IMR-90 (cell line): ENCODE data around the gene WEE1. TPM values are rescaled to one million over a fixed set of nuclear protein-coding genes. Genes with fewer than 3 reads are reported as not detected.

ENCODE experiments used
- POLR2A ChIP-seq: IDR thresholded peaks from 2 replicates; pipeline ENCODE4 v1.6.1; 2012; ENCODE audit warnings: mild to moderate bottlenecking, low read depth, low read length
- RAD21 ChIP-seq: IDR thresholded peaks from 2 replicates; pipeline ENCODE4 v1.6.1; 2012; ENCODE audit warnings: low read length, improper control_type of control experiment
- polyA plus RNA-seq, 3 experiments: library from polyadenylated mRNA; depleted of rRNA; stranded (reverse); fragments of >200 nt; gene quantifications; 2 replicates each; pipeline ENCODE4 v1.2.3, GENCODE V29; 2012; ENCODE audit warnings: low replicate concordance in 1 of 3
- total RNA-seq: library from RNA; depleted of rRNA; stranded (reverse); fragments of >200 nt; gene quantifications from 2 replicates; pipeline ENCODE4 v1.2.3, GENCODE V29; 2012
- TF ChIP-seq, protein P1 (sequence below): conservative IDR thresholded peaks from 2 replicates; pipeline ENCODE4 v1.5.1; 2012; ENCODE audit warnings: mild to moderate bottlenecking, low read depth, low read length, improper control_type of control experiment

The WEE1 gene
- total and polyA plus RNA-seq, 2 of the 4 experiments (the other 2 are of a cell fraction) = 26.5 to 29.2 TPM

GRCh38 chr11:9565822-9566560 lies 7.5 kb upstream of the WEE1 start (continued):
- TF ChIP-seq, protein P1, sequence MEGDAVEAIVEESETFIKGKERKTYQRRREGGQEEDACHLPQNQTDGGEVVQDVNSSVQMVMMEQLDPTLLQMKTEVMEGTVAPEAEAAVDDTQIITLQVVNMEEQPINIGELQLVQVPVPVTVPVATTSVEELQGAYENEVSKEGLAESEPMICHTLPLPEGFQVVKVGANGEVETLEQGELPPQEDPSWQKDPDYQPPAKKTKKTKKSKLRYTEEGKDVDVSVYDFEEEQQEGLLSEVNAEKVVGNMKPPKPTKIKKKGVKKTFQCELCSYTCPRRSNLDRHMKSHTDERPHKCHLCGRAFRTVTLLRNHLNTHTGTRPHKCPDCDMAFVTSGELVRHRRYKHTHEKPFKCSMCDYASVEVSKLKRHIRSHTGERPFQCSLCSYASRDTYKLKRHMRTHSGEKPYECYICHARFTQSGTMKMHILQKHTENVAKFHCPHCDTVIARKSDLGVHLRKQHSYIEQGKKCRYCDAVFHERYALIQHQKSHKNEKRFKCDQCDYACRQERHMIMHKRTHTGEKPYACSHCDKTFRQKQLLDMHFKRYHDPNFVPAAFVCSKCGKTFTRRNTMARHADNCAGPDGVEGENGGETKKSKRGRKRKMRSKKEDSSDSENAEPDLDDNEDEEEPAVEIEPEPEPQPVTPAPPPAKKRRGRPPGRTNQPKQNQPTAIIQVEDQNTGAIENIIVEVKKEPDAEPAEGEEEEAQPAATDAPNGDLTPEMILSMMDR = no peak
- TF ChIP-seq POLR2A (peak; percentile 71), RAD21 (no peak; the same call in 1 of the 2 replicates)
